ENCODE results near the gene TRIM50.

- no peak for TF ChIP-seq CTCF (optimal IDR thresholded peaks at IDR 0.05 in 1 of 3, IDR thresholded peaks at IDR 0.05 in 1 of 3, conservative IDR thresholded peaks at IDR 0.05 in 1 of 3; ENCODE audit: extremely low read depth in 1 of 3, insufficient read depth in 2 of 3, low read length in 3 of 3)
- TF ChIP-seq EZH2 (IDR thresholded peaks at IDR 0.05; ENCODE audit: low read length), result no peak
Observed at GRCh38 chr7:73316521-73316920, 11.4 kb downstream of the TRIM50 start.

Measured in keratinocyte (primary cell).